GM21825 (cell line): ENCODE results near the gene UBASH3B.
A peak's percentile ranks its signal among the peaks of the same experiment; 100 is the strongest.

Experiments used
- ATAC-seq: cut with Tn5 transposase; IDR thresholded peaks from one replicate; pipeline ENCODE4 v1.9.1; 2021; ENCODE audit warnings: mild to moderate bottlenecking, moderate library complexity; ENCODE audit not compliant: unreplicated experiment

Gene UBASH3B

DNA sequence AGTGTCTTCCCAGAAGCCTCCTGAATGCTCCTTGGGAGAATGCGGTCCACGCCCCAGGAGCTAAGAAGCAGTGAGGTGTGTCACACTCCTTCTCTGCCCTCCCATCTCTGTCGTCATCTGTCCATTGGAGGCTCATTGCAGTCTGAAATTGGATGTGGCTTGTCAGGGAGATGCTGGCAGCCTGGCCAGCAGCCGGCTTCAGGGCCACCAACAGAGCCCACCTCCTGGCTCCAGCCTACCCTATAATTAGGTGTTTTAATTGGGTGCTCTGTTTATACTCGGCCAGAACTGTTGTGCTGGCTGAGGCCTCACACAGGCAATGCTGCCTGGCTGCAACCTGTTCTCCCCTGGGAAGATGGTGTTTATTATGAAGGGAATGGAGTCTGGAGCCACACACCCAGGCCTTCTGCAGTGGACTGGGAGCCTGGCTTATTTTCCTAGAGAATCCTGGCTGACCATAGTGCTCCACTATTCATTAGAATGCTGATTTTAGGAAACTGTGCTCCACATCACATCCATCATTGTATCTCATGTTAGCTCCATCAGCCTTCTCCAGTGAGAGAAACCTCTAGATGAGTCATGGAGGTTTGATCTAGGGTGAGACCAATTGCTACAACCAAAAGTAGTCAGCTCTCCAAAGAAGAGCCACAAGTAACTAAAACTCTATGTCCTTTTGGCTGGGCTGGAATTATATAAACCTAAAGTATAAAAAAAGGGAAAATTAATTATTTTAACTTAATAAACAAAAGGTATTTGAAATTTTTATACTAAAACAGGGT, 96.0 kb downstream of the UBASH3B start:
- ATAC-seq, result no peak

DNA sequence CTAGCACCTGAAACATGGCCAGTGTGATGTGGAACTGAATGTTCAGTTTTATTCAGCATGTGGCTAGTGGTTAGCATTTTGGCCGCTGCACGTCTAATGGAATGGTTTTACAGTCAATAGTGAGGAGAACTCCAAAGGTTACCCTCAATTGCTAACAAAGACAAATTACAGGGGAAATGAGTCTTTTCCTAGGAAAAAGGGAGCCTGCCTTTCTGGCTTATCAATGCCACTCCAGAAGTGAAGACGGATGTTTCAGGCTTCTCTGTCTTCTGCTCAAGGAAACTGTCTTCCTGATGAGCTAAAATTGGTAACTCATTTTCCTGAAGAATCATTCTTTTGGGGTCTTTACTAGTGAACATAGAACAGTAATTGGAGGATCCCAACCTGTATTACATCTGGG, 98.5 kb downstream of the UBASH3B start:
- ATAC-seq, result no peak

DNA sequence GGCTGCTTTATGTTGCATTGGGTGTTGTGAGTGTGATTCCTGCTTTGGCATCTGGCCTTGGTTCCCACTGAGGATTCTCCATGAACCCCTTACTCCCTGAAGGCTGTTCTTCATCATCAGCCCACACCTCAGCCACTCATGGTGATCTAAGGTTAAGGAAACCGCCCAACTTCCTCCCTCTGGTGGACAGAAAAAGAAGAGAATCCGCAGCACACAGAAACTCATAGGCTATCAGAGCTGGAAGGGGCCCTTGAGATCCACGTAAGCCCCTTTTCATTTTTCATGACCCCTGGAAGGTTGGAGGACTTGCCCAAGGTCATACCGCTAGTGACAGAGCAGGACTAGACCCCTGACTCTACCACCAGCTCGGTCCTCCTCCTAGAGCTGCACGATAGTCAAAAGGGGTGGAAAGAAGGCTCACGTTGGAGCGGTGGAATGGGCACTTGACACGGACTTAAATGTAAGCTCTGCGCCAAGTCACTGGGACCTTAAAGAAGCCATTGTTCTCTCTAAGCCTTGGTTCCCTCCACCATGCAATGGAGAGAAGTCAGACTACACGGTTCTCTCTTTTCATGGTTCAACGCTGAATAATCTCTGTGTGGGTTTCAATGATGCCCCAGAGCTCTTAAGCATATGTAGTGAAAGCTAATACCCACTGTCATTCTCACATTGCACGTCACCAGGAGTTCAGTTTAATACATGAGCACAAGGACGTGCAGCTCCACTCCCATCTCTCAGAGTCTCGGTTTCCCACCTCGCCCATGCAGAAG, 99.2 kb downstream of the UBASH3B start:
- no peak for ATAC-seq

DNA sequence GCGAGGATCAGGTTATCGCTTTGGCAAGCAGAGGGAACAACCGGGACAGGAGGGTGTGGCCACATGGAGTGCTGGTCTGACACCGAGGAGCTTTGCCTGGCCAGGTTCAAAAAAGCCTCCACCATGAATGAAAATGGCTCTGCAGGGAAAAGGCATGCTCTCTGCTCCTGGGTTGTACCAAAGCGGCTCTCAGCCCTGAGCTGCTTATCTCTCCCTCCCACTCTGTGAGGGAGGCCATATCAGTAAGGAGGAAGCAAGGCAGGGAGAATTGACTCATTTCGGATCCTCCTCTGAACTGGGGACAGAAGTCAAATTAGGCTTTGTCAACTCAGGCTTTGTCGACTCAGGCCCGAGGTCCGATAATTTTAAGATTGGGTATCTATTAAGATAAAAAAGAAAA, 99.9 kb downstream of the UBASH3B start:
- ATAC-seq, result no peak

DNA sequence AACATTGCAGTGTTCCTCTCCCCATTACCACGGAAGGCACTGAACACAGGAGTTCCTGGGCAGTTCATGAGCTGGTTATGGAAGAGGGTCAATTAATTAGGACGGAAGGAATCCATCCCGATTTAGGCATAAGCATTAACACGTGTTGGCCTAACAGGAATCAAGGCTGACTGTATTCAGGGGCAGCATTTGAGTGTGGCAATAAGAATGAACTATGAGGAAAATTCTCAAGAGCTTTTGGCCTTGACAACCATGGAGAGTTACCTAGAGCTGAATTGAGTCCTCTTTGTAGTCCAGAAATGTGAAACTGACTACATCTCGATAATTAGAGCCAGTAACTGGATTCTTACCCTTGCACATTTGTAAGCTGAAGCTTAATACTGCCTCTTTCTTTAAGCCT, 100.4 kb downstream of the UBASH3B start:
- no peak for ATAC-seq

DNA sequence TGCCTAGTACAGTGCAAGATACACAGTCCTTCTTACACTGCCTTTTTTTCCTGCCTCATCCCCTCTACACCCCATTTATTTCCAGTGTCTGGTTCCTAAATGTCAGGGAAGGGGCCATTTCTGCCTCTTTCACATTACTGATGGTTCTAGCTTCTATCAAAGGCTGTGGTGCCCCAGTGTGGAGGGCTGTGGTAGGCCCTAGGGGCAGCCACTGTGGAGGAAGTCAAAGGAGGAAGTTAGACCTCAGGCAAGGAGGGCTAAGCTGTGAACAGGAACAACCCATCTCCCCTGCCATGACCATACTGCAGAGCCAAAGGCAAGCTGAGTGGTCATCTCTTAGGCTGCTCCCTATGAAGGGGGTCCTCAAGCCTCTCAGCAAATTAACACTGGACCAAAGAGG, 100.9 kb downstream of the UBASH3B start:
- ATAC-seq, result peak; percentile 80

DNA sequence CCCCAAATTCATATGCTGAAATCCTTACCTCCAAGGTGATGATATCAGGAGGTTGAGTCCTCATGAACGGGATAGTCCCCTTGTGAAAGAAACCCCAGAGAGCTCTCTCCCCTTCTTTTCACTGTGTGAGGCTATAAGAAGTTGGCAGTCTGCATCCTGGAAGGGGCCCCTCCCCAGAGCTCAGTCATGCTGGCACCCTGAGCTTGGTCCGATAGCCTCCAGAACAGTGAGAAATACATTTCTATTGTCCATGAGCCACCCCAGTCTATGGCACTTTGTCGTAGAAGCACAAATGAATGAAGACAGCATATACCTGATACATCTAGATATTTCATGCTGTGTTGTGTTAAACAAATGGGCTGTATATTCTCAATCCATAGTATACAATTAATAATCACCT, 101.7 kb downstream of the UBASH3B start:
- no peak for ATAC-seq

DNA sequence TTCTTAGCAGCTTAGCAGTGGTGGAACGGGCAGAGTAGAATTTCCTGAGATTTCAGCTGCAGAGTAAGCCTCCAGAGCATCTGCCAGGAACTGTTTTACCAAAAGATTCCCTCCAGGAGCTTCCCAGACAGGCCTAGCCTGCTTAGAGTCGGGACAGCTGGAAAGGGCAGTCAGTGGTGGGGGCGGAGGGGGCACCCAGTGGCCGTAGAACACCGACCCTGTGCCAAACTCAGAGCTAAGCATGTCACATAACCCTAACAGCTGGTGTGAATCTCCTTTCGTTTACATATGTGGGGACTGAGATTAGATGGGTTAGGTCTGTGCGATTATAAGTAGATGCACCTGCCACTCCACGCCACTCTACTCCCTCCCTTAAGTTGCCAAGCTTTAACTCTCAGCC, 102.8 kb downstream of the UBASH3B start:
- no peak for ATAC-seq

DNA sequence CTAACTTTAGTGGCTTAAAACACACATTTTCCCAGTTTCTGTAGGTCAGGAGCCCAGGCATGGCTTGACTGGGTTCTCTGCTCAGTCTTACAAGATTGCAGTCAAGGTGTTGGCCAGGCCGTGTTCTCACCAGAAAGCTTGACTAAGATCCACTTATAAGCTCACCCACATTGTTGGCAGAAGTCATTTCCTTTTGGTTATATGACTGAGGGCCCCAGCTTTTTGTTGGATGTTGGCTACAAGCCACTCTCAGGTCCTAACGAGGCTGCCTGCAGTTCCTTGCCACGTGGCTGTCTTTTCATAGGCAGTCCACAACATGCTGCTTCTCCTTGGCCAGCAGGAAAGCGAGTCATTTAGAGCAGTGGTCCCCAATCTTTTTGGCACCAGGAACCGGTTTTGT, 103.5 kb downstream of the UBASH3B start:
- ATAC-seq, result no peak

DNA sequence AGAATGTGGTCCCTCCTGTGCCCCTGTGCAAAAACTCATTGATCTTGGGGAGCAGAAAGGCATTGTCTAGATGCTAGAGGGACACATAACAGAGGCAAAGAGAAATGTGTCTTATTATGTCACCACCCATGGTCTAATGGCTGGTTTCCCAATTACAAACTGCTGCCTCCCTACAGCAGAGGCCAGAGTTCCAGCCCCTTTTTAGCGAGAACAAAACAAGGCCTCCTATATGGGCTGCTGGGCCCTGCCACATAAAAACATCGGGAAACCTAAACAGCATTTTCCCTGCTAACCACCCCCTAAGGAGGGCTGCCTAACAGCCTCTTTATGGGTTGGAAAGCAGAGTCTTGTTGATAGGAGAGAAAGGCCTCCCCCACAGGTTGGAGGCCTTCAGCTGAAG, 107.6 kb downstream of the UBASH3B start:
- no peak for ATAC-seq

DNA sequence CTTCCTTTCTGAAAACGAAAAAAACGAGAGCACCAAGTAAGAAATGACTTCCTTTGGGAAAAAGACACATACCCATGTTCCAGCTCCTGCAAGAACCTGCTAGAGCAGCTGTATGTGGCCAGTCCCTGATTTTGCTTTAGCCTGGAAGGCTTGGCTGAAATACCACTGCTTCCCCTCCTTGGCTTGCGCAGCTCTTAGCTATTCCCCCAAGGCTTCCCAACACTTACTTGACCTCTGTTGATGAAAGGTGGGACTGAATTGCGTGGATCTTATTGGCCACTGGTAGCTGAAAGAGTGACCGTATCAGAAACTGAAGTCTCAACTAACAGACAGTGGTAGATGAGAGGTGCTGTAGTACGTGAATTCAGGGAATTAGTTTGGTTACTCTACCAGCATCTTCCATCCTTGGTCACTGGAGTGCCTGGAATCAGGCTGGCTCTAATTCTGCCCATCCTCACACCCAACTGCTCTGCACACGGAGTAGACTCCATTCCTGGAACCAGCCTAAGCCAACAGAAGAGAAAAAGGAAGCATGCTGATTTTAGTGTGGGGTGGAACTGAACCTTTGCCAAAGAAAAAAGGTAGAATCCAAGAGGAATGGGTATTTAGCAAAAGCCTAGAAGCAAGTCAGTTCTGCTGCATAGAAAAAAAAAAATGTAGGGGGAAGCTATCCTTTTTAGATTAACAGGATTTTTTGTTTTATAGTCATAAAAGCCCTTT, 109.0 kb downstream of the UBASH3B start:
- no peak for ATAC-seq

DNA sequence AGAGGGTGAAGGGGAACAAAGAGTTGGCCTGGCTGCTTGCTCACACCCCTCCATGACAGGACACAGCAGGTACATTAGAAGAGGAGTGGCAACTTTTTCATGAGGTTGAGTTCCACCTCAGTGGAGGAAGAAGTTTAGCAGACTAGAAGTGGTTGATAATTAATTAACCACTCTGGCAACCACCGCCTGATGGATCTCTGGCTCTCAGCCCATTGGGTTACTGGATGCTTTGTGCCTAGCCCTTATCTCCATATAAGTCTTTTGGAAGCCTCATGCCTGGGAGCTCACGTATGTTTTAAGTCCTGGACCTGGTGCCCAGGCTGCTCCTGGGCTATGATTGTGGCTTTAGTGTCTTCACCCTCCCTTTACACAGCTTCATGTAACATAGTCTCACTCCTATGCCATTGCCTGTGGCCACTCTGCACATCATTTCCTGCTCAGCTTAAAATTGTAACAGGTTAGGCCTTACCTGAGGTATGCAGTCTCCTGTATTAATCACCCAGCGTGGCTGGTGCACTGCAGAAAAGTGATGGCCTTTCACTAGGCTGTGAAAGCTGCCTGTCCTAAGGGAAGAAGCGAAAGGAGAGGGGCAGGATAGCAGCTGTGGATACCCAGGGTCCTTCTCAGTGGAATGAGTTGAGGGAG, 110.1 kb downstream of the UBASH3B start:
- no peak for ATAC-seq

DNA sequence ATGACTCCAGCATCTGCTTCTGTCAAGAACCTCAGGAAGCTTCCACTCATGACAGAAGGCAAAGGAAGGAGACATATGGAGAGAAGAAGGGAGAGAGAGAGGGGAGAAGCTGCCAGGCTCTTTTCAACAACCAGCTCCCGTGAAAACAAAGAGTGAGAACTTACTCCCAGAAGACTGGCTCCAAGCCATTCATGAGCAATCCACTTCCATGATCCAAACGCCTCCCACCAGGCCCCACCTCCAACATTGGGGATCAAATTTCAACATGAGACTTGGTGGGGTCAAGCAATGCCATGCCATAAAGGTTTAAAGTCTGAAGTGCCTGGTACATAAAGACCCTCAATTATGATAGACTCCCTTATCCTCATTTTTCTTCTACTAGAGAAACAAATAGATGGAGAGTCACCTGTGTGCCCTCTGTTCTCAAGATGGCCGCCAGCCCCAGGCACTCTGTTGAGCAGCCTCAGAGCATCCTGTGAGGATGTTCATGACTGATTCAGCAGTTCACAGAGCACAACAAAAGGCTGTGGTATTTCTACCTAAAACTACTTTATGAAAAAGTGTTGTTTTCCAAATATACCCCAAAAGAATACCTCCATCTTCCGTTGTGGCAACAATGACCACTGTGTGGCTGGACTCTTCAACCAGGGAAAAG, 113.7 kb downstream of the UBASH3B start:
- no peak for ATAC-seq

DNA sequence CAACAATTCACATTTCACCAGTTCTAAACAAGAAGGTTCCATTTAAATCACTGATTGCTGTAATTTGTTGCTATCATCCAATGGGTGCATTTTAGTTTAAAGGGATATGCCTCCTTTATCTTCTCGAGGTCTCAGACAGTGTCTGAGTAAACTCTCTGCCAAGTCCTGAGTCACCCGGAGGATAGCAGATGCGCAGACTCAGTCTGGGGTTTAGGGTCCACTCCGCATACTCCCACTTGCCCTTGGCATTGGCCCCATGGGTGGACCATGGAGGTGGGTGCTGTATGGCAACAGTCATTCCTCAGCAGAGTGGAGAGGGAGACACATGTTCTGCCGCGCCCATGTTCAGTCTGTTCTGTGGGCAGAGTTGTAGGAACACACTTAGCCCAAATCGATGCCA, 117.4 kb downstream of the UBASH3B start:
- ATAC-seq, result no peak

DNA sequence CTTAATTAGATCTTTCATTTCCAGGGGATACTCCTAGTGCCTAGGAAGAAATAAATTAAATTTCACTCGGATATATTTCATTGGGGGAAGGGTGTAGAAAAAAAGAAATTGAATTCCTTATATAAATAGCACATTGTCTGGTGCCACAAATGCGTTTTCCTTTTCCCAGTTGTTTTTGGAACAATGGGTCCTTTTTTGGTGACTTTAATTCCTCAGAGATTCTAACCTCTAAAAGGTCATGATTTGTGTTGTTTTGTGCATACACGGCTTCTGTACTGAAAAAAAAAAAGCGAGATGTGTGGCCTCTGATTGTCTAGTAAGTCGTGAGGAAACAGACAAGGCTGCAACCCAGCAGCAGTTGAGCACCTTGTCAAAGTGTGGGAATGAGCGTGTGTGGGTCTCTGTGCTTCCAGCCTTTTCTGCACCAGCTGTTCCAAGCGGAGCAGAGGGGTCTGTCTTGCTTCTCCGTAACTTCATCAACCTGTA, 118.3 kb downstream of the UBASH3B start:
- ATAC-seq, result no peak

DNA sequence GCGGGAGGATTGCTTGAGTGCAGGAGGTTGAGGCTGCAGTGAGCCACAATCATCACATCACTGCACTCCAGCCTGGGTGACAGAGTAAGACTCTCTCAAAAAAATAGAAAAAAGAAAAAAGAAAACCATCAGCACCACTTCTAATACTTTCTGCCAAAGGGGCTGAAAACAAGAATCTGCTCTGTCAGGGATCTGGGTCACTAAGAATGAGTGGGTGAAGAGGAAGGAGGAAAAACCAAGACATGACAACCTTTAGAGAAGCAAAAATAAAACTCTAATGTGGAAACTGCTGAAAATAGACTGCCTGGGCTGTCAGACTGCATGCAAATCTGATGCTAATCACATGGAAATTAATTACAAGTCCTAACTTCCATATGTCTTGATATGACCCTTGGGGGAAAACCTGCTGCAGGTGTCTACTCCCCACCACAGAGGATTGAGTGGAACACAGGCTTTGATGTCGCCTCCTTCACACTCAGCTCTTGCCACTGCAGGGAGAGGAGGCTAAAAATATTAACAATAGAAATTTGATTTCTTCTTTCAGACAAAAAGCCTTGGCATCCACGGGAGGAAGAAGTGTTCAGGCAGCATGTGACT, 120.3 kb downstream of the UBASH3B start:
- ATAC-seq, result no peak

DNA sequence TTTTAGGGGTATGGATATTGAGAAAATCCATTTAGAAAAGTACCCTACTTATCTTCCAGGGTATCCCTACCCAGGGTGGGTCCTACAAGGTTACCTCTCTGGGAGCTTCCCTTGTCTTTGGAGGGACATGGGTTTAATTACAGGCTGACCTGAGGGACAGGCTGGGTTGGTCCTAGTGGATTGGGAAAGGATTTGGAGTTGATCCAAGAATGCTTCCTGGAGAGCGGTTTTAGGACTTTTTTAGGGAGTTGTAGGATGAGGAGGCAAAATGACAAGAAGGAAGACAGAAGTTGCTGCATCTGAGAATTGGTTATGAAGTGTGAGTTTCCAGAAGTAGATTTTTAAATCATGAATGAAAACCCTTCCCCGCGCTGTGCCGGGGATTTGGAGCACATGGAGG, 121.0 kb downstream of the UBASH3B start:
- no peak for ATAC-seq

DNA sequence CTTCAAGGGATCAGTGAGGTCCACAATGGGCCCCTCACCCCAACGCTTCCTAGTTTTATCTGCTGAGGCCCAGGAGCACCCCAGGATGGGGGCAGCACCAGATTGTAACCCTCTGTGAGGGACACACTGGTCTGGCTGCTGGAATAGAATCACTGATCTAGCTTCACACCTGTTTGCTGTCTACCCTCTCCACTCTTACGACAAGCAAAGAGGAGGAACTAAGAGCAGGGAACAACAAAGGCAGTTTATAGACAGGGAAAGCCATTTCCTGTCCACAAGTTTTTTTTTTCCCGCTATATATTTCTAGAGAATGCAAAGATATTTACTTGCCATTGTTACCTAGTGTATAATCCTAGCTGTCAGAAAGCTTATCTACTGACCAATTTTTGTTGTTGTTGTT, 121.8 kb downstream of the UBASH3B start:
- ATAC-seq, result no peak

DNA sequence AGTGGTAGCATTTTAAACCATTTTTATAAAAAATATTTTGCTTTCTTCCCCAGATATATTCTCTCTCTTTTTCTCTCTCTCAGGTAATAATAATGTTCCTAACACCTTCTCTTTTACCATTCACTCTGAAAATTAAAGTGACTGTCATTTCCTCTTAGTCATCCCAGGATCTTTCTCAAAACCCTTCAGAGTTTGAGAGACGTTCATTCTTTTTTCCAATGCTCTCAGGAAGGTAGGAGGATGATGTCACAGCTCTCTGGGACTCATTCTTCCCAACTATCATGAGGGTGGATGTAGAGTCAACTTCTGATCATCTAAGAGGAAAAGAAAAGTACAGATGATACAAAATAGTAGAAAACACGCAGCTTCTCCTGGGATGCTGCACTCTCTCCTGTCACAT, 122.6 kb downstream of the UBASH3B start:
- no peak for ATAC-seq

DNA sequence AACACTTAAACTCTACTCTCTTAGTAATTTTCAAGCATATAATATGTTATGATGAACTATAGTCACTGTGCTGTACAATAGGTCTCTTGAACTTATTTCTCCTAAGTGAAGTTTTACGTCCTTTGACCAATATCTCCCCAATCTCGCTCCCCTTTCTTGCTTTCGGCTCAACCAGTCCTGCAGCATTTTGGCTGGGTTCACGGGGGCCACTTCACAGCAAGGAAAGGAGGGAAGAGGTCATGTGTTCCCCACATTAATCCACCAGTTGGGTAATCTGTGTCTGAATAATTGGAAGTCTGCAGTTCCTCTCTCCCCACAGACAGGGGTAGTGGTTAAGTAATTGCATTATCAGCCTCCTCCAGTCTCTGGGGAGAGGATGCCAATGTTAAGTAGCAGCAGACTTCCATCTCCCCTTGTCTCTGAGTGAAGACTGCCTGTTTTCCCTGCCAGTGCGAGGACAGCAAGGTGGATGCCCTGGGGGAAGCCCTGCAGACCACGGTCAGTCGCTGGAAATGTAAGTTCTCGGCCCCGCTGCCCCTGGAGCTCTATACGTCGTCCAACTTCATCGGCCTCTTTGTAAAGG, 123.6 kb downstream of the UBASH3B start:
- no peak for ATAC-seq
